Activated naive CD4-positive, alpha-beta T cell treated with anti-CD3 and anti-CD28 coated beads, Interleukin-2, amount 50 U/mL, for 72 hours (primary cell): ENCODE data around the gene PTMS. TPM values are rescaled to one million over a fixed set of nuclear protein-coding genes. Genes with fewer than 3 reads are reported as not detected.

Source experiments
- ATAC-seq, 2 donors: fragments of 150-1000 bp; cut with Tn5 transposase; 2 replicates each; pipeline ENCODE4 v1.10.0; 2021; ENCODE audit warnings: mild to moderate bottlenecking in 2 of 2, moderate library complexity in 2 of 2
- DNase-seq, 2 donors: peaks; one replicate each; pipeline ENCODE4 v3.0.0; 2021 to 2022; ENCODE audit warnings: low spot score in 2 of 2
- H3K27ac Mint-ChIP-seq, 2 donors: one replicate each; pipeline ENCODE4 v1.8.0; 2022; ENCODE audit warnings: mild to moderate bottlenecking in 2 of 2, mixed read lengths in 2 of 2
- H3K36me3 Mint-ChIP-seq, 2 donors: one replicate each; pipeline ENCODE4 v1.8.0; 2022; ENCODE audit warnings: mixed read lengths in 2 of 2
- H3K9me3 Mint-ChIP-seq, 2 donors: one replicate each; pipeline ENCODE4 v1.8.0; 2022; ENCODE audit warnings: mixed read lengths in 2 of 2
- total RNA-seq, 2 donors: library from RNA; stranded (reverse); gene quantifications; one replicate each; pipeline ENCODE4 v1.2.3, GENCODE V29; 2022

PTMS gene
- total RNA-seq, 2 donors from 2014 or later, result 76.0 to 163 TPM

DNA sequence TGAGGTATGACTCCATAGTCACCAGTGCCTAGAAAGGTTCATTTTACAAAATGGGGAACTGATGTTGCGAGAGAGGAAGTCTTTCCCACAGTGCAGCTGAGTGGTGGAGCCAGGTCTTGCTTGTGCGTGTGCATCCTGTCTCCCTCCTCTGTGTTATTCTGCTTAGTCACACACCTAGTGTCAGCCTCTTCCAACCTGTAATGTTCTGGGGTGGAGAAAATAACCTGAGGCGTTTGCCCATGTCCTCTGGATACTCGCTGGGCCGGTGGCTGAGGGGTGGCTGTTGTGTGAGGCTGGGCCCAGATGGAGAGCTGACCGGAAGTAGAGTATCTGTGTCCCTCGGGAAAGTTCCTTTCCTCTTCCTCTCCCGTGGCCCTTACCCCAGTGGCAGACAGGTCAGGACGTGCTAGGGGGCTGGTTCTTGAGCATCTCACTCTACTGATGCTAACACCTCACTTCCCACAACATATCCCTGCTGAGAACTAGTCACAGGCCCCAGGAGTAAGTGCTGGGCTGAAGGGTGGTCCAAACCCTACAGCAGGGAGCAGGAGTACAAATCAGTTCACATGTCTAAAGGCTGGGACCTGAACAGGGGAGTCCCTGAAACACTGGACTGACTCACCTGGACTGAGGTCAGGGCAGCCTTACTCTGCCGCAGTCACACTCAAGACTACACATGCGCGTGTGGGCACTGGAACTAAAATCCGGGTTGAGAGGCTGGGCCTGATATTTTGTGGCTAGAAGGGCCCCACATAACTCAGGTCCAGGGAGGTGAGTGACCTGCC lies 20.2 kb upstream of the PTMS start:
- H3K27ac Mint-ChIP-seq, result peak overlapping the region; percentile 51 to 88
- peaks cover 4 to 5% of the 10 kb centered on the region in 2 donors for H3K9me3 Mint-ChIP-seq
- peaks cover 38 to 44% of the 10 kb centered on the region in 2 donors for H3K36me3 Mint-ChIP-seq
- ATAC-seq, result peak; percentile 71 to 76
- DNase-seq, result no peak

DNA sequence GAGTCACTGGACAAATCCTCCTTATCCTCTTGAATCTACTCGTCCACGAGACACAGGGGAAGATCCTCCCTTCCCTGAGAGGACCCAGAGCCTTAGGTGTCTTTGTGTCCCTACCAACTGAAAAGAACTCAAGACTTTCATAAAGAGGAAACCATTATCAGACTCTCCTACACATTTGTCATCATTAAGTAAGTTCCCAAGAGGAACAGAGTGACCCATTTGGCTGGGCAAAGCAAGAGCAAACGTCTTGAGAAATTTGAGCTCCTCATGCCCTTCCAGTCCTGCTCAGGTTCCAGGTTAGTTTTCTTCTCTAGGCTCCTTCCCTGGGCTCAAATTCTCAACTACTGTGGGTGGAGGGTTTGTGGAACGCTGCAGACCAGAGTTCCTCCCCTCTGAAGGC lies 18.9 kb upstream of the PTMS start:
- peaks cover 51 to 56% of the 10 kb centered on the region in 2 donors for H3K36me3 Mint-ChIP-seq
- ATAC-seq (no peak), DNase-seq (no peak)
- H3K27ac Mint-ChIP-seq, result peak overlapping the region; percentile 46 to 88
- H3K9me3 Mint-ChIP-seq, result peaks cover 4 to 5% of the 10 kb centered on the region in 2 donors

DNA sequence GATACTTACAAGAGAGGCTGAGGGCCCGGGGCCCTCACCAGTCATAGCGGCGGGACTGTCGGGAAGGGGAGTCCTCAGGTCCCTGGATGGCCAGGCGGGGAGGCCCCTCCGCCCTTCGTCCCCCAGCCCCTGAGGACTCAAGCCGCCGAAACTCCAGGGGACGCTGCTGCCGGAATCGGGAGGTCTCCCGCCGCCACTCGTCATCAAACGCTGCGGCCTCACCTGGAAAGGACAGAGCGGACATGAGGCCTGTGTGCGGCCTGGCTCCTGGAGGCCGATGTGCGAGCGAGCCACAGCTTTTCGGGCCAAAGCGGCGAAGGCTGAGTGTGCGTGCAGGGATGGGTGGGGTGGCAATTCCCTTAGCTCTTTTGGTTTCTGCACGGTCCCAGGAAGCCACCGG lies 17.4 kb upstream of the PTMS start:
- no peak for ATAC-seq
- peaks cover 52% of the 10 kb centered on the region in 2 donors for H3K36me3 Mint-ChIP-seq
- peaks cover 4 to 5% of the 10 kb centered on the region in 2 donors for H3K9me3 Mint-ChIP-seq
- no peak for DNase-seq
- peak overlapping the region in 1 of 2 donors; percentile 64 for H3K27ac Mint-ChIP-seq

DNA sequence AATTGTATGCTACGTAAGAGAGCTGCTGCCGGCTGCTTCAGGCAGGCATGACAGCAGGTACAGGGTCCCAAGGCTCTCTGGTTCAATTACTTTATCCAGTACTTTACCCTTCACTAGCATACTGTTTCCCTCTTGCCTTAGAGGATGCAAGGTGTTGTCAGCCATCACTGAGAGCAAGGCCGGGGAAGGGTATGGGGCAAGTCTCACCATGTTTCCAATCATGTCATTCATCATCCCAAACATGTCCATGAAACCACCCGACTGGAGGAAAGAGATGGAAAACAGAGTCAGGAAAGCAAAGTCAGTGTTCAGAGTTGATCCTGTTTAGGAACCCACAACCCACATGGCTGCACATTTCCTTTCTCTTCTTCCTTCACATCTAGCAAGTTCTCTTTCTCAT lies 15.7 kb upstream of the PTMS start:
- no peak for DNase-seq
- Mint-ChIP-seq H3K36me3 (peaks cover 37 to 42% of the 10 kb centered on the region in 2 donors), H3K9me3 (no peaks in the 10 kb centered on the region), H3K27ac (peak overlapping the region in 1 of 2 donors; percentile 99)
- no peak for ATAC-seq

DNA sequence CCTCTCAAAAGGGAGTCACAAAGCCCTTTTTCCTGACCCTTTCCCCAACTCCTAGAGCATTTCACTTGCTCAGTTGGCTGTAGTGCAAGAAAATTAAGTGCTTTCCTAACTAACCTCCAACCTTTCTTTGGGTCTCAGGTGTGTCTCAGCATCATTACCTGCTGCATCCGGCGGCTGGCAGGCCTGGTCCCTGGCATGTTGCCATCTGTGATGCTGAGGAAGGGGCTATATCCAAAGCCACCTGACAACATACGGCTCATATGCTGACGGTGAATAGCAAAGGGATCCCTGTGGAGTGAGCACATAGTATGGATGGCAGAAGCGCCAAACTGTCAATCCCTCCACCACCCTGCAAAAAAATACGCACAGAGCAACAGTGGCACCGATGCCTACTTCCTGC lies 14.4 kb upstream of the PTMS start:
- ATAC-seq (no peak), DNase-seq (no peak)
- H3K9me3 Mint-ChIP-seq, result no peaks in the 10 kb centered on the region
- H3K27ac Mint-ChIP-seq, result peak overlapping the region; percentile 99
- peaks cover 32 to 41% of the 10 kb centered on the region in 2 donors for H3K36me3 Mint-ChIP-seq

DNA sequence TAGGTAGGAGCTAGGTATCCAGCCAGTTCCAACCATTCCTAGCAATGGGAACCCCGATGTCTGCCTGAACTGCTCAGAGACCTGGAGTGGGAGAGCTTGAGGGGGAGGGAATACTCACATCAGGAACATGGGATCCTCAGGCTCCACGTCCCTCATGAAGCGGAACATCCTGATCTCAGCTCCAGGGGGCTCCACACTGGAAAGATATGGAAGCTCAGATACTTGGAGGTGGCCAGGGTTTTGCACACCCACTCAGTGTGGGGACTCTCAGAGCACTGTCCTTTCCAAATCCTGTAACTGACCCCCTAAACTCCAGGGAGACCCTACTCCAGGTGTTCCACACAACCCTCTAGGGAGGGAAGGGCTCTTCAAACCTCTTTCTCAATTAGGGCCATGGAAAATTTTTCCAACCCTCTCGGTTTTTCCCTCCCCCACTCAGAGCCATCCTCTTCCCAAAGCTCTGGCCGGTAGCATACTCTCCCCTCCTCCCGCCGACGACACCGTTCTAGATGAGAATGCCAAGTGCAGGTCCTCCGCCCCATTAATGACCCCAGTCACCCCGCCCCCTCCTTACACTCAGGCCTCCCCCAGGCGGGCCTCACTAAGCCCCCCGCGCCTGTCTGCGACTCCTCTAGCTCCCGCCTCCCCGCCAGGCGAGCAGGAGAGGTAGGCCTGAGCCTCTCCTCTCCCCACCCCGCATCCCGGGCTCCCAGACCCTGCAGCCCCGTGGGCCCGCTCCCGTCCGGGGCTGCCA lies 13.8 kb upstream of the PTMS start:
- ATAC-seq (peak; percentile 0 to 2), DNase-seq (no peak)
- Mint-ChIP-seq H3K36me3 (peaks cover 28 to 37% of the 10 kb centered on the region in 2 donors), H3K9me3 (no peaks in the 10 kb centered on the region), H3K27ac (peak overlapping the region; percentile 99)

DNA sequence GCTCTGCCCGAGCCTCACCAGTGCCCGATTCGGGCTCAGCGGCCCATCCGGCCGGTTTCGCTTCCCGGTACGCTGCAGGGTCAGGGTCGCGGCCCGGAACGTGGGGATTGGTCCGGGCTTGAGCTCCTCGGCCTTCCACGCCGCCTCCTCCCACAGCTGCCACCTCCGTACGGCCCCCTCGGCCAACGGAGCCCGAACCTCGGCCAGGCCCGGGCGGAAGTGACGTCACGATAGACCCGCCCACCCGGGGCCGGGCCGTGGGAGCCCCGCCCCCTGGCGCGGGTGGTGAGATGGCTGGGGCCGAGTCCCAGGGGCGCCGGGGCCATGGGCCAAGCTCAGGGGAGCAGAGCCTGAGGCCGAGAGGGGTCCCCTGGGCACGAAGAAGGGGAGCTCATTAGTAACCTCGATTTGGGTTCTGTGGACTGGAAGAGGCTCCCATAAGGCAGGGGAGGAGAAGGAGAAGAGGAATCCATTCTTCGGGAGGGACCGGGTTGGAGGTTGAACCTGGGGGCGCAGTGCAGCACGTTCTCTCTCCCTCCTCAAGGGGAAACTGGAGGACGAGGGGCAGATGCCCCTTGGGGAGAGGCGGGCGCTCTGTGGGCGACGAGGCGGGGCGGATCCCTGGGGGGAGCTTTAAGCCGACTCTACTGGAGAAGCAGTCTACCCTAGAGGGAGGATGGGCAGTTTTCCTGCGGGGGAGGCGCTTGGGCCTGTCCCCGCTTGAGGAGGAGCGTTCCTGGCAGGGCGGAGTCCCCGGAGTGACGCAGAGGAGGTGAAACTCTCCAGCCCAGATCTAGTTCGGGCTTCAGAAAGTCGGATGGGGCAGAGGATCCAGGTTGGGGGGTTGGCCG lies 13.0 kb upstream of the PTMS start, which contains the start of gene MLF2:
MLF2 (minus strand) TSS at position 221 of the 851 bp plus-strand sequence. CDS start 807 bp downstream, outside the sequence.
- Mint-ChIP-seq H3K36me3 (peaks cover 20 to 29% of the 10 kb centered on the region in 2 donors), H3K27ac (peak within 1 kb of the TSS; percentile 99), H3K9me3 (no peaks in the 10 kb centered on the region)
- DNase-seq (peak; percentile 98), ATAC-seq (peak; percentile 95)

DNA sequence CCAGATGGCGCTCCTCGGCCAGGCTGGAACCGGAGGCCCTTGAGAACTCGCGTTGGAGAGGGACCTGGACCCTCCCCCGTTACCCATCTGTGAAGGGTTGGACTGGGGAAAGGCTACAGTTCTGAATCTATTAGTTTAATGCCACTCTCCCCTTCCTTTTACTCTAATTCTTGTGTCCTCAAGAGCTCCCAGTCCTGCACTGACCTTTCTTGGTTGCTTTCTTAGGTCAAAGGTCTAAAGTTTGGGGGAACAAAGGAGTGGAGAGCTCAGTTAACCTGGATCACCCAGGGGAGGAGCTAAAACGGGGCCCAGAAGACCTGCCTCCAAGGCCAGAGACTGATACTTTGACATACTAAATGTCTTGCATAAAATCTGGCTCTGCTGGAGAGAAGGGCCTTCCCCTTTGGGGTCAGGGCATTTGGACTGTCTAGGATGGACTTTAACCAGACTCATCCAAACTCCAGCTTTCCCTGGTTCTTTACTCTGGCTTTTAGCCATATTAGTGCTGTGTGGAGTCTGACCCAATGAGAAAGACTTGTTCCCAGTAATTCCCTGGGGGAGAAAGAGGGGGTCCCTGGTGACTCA lies 12.3 kb upstream of the PTMS start:
- peaks cover 17 to 27% of the 10 kb centered on the region in 2 donors for H3K36me3 Mint-ChIP-seq
- no peak for ATAC-seq
- no peak for DNase-seq
- no peaks in the 10 kb centered on the region for H3K9me3 Mint-ChIP-seq
- peak overlapping the region in 1 of 2 donors; percentile 99 for H3K27ac Mint-ChIP-seq

DNA sequence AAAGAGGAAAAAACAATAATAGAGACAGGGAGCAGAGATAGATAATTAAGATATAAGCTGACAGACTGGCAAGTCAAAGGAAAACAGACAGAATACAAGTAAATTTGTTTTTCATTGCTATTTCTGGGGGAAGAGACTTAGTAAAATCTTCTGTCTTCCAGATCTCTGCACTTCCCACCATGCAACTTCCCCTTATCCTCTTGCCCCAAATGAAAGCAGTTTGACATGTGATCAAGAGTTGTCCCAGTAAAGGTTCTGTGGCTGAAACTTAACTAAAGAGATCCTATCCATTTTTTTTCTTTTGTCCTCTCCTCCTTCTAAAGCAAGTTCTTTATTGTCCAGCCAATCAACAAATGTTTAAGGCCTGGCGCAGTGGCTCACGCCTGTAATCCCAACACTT lies 11.8 kb upstream of the PTMS start:
- Mint-ChIP-seq H3K36me3 (peaks cover 13 to 22% of the 10 kb centered on the region in 2 donors), H3K27ac (peak overlapping the region in 1 of 2 donors; percentile 99), H3K9me3 (no peaks in the 10 kb centered on the region)
- DNase-seq (no peak), ATAC-seq (no peak)

DNA sequence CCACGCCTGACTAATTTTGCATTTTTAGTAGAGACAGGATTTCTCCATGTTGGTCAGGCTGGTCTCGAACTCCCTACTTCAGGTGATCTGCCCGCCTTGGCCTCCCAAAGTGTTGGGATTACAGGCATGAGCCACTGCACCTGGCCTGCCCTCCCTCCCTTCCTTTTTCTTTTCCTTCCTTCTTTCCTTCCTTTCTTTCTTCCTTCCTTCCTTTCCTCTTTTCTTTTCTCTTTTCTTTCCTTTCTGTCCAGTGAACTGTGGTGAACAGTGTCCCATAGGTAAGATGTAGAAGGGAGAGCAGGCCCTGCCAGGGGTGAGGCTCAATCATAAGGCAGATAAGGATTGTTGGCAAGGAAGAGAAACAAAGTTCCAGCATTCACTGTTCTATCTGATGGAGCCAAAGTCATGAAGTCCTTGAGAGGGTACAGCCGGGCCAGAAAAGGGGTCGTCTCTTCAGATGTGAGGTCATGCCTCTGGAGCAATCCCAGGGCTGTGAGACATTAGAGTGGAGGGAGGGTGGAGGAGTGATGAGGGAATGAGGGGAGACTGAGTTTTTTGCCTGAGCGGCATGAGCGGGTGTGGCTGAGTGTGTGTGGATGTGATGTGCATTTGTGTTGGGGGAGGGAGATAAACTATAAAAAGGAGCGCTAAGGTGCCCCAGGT lies 9.0 kb upstream of the PTMS start:
- DNase-seq (no peak), ATAC-seq (no peak)
- Mint-ChIP-seq H3K9me3 (no peaks in the 10 kb centered on the region), H3K27ac (no peak overlapping the region), H3K36me3 (peaks cover under 1 to 5% of the 10 kb centered on the region in 2 donors)

DNA sequence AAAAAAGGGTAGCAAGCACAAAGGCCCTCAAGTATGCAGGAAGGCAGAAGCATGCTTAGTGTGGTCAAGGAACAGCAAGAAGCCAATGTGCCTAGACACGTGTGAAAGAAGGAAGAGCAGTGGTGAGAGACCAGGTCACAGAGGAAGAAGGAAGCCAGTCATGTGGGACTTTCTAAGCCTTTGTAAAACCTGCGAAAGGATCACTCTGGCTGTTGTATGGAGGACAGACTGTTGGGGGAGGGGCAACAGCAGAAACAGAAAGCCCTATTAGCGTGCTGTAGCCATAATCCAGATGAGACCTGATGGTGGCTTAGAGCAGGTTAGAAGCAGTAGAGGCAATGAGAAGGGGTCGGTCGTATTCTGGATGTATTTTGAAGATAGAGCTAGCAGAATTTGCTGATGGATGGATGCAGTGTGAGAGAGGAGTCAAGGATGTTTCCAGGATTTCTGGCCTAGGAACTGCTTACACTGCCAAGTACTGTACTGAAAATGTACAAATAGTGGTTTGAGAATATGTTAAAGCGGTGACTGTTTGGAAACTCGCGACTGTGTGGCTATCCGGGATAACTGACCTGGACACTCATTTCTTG lies 7.6 kb upstream of the PTMS start:
- DNase-seq (no peak), ATAC-seq (peak in 1 of 2 donors; percentile 11)
- no peaks in the 10 kb centered on the region for H3K9me3 Mint-ChIP-seq
- H3K36me3 Mint-ChIP-seq, result no peaks in the 10 kb centered on the region
- no peak overlapping the region for H3K27ac Mint-ChIP-seq

DNA sequence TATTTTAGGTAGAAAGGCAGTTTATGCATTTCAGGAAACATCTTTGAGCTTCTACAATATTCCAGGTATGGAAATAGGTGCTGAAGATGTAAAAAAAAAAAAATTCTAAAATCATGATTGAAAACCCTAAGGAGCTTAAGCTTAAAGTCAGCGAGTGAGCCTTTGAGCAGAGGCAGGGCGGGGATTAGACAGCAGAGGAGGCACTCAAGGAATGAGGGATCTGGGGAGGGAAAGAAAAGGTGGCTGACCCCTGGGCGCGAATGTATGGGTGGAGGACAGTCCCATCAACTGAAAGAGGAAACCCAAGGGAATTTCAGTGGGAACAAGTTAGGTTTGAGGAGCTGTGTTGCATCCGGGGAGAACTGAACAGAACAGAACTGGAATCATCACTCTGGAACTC lies 6.4 kb upstream of the PTMS start:
- H3K27ac Mint-ChIP-seq, result no peak overlapping the region
- ATAC-seq, result no peak

DNA sequence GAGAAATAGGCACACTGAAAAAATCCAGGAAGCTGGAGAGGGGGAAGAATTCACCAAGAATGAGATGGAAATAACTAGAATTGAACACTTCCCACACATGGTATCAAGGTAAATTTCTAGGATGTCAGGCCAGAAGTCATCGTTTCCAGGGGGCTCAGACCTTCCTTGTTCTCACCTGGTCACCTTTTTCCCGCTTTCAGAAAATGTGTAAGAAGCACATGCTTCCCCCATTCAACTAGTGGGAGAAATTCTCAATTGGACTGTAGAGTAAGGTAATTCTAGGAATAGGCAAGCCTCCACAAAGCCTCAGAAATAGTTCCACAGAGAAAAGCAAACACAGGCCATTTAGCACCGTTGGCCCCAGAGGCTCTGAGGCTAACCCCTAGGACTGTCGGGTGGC lies 2.8 kb upstream of the PTMS start:
- Mint-ChIP-seq H3K27ac (no peak overlapping the region), H3K36me3 (peaks cover 15 to 21% of the 10 kb centered on the region in 2 donors), H3K9me3 (no peaks in the 10 kb centered on the region)
- no peak for DNase-seq
- no peak for ATAC-seq

More for the DNA sequence above, 6.4 kb upstream of the PTMS start:
- Mint-ChIP-seq H3K9me3 (no peaks in the 10 kb centered on the region), H3K36me3 (peaks cover 0 to 8% of the 10 kb centered on the region in 2 donors)
- DNase-seq, result no peak

DNA sequence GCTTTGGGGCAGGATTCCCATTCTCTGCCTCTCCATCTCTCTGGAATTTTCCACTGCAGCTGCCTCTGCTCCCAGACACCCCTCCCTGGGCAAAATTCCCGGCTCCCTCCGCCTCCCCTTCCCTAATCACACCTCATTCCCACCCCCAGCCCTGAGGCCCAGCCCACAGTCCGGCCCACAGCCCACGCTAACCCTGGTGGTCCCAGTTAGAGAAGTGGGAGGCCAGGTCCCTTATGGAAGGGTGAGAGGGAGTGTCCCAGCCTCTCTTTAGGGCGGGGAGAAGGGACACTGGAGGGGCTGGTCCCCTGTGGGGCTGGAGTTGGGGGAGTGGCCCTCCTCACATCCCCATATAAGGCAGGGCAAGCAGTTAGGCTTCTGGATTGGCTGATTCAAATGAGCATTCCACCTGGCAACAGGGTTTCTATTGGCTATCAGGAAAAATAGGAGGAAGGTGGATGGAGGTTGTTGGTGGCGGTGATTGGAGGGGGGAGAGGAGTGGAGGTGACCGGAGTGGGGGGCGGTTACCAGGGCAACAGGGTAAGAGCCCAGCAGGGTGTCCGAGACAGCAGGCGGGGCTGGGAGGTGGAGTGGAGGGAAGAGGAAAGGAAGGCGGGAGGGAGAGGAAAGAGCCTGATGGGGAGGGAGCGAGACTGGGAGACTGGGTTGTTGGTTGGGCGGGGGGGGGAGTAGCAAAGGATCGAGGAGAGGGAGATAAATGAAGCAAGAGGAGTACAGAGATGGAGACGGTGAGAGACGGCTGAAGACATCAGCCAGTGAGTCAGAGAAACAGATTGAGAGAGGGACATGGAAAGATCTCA lies 1.9 kb upstream of the PTMS start:
- peak in 1 of 2 donors; percentile 55 for DNase-seq
- Mint-ChIP-seq H3K36me3 (peaks cover 15 to 21% of the 10 kb centered on the region in 2 donors), H3K27ac (no peak overlapping the region), H3K9me3 (no peaks in the 10 kb centered on the region)
- peak; percentile 71 to 84 for ATAC-seq
